Epithelial cell of proximal tubule (primary cell): ENCODE measurements around the gene LRMDA. TPM values are rescaled to one million over a fixed set of nuclear protein-coding genes. Genes with fewer than 3 reads are reported as not detected.

ENCODE experiments used
- DNase-seq: peaks from one replicate; pipeline ENCODE4 v3.0.0-alpha.2; 2011; ENCODE audit warnings: low read depth
- H3K4me3 ChIP-seq: 2 replicates; pipeline ENCODE4 v1.5.1; 2011; ENCODE audit warnings: low read depth, mild to moderate bottlenecking, low read length
- CTCF ChIP-seq: conservative IDR thresholded peaks from 2 replicates; pipeline ENCODE4 v1.5.1; 2012; ENCODE audit warnings: low read depth, mild to moderate bottlenecking, low read length
- total RNA-seq: library from RNA; depleted of rRNA; stranded (reverse); fragments of >200 nt; gene quantifications from 2 replicates; pipeline ENCODE4 v1.2.3, GENCODE V29; 2015

The LRMDA gene
- total RNA-seq, 1 donor from 2014 or later: 0.75 TPM

DNA sequence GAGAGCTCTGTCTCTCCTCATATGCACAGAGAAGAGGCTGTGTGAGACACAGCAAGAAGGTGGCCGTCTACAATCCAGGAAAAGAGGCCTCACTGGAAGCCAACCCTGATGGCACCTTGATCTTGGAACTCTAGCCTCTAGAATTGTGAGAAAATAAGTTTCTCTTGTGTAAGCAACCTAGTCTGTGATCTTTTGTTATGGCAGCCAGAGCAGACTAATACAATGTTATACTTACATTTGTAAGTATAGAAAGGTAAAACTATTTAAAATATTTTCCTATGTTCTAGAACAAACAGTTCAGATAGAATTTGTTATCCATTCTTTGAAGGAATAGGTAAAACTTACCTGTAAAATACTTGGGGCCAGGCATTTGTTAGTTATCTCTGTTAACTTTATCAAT is 53.3 kb downstream of the LRMDA start:
- no peak overlapping the region for H3K4me3 ChIP-seq
- DNase-seq: no peak
- no peak for TF ChIP-seq CTCF

GRCh38 chr10:75486591-75486990 is 55.2 kb downstream of the LRMDA start:
- DNase-seq: no peak
- no peak overlapping the region for H3K4me3 ChIP-seq
- no peak for TF ChIP-seq CTCF

- no peak for DNase-seq
- no peak overlapping the region for H3K4me3 ChIP-seq
- TF ChIP-seq CTCF: no peak
These were observed 55.8 kb downstream of the LRMDA start for GRCh38 chr10:75487087-75487754.

GRCh38 chr10:75487755-75488125 is 56.3 kb downstream of the LRMDA start:
- no peak overlapping the region for H3K4me3 ChIP-seq
- DNase-seq: no peak
- TF ChIP-seq CTCF: no peak

- H3K4me3 ChIP-seq: no peak overlapping the region
- TF ChIP-seq CTCF: no peak
- no peak for DNase-seq
These were observed 60.9 kb downstream of the LRMDA start for GRCh38 chr10:75492173-75492925.

GRCh38 chr10:75493464-75493863 is 62.0 kb downstream of the LRMDA start:
- TF ChIP-seq CTCF: no peak
- DNase-seq: no peak

More at GRCh38 chr10:75493464-75493863, 62.0 kb downstream of the LRMDA start:
- H3K4me3 ChIP-seq: no peak overlapping the region
